Activated CD8-positive, alpha-beta T cell treated with anti-CD3 and anti-CD28 coated beads, Interleukin-2, amount 10 ng/mL, durations not matched to agents 7 days and 5 days (primary cell): Measurements from ENCODE around the gene UGCG. TPM values are rescaled to one million over a fixed set of nuclear protein-coding genes. Genes with fewer than 3 reads are reported as not detected.
A peak's percentile ranks its signal among the peaks of the same experiment; 100 is the strongest.

ENCODE experiments used
- ATAC-seq: fragments of 150-1000 bp; cut with Tn5 transposase; one replicate; pipeline ENCODE4 v1.10.0; 2021; ENCODE audit warnings: moderate library complexity
- CTCF ChIA-PET: fragments of 350-600 bp; sonication (Branson Sonifier 250); formaldehyde crosslinking; loops from one replicate; lab custom pipeline; 2021; ENCODE audit warnings: antibody characterized with exemption; lab: Charles Lee
- POLR2A ChIA-PET: fragments of 350-600 bp; sonication (Branson Sonifier 250); formaldehyde crosslinking; loops from one replicate; lab custom pipeline; 2021; ENCODE audit warnings: antibody characterized with exemption; lab: Charles Lee
- DNase-seq: peaks from one replicate; pipeline ENCODE4 v3.0.0-alpha.2; 2020
- H3K27ac Mint-ChIP-seq: one replicate; pipeline ENCODE4 v1.8.0; 2021; ENCODE audit warnings: mild to moderate bottlenecking, mixed read lengths
- H3K27me3 Mint-ChIP-seq: one replicate; pipeline ENCODE4 v1.8.0; 2021; ENCODE audit warnings: low read depth, mixed read lengths
- H3K36me3 Mint-ChIP-seq: one replicate; pipeline ENCODE4 v1.8.0; 2021; ENCODE audit warnings: low read depth, mixed read lengths
- H3K4me1 Mint-ChIP-seq: one replicate; pipeline ENCODE4 v1.8.0; 2021; ENCODE audit warnings: low read depth, mixed read lengths
- H3K4me3 Mint-ChIP-seq: one replicate; pipeline ENCODE4 v1.8.0; 2021; ENCODE audit warnings: mild to moderate bottlenecking, mixed read lengths
- H3K9me3 Mint-ChIP-seq: one replicate; pipeline ENCODE4 v1.8.0; 2022; ENCODE audit warnings: mixed read lengths; ENCODE audit not compliant: insufficient read depth
- microRNA-seq: library from miRNA; unstranded; fragments of <30 nt; microRNA quantifications from one replicate; pipeline ENCODE4 v1.2.0, GENCODE V29; 2022
- total RNA-seq, 2 experiments: library from RNA; stranded (reverse); gene quantifications; one replicate each; pipeline ENCODE4 v1.2.3, GENCODE V29; 2021

UGCG gene
- total RNA-seq, 2 experiments from 2014 or later: 24.6 to 25.4 TPM

- no peak for DNase-seq
- H3K4me3 Mint-ChIP-seq: no peak overlapping the region
- no peak overlapping the region for H3K27ac Mint-ChIP-seq
- no peaks in the 10 kb centered on the region for H3K9me3 Mint-ChIP-seq
- ChIA-PET CTCF (interaction anchor here (1.0 kb wide), 1 partner anchor 9 kb away, joined by 3 read pairs; no protein-coding TSS in a partner anchor), POLR2A (no interaction called here)
- H3K36me3 Mint-ChIP-seq: no peaks in the 10 kb centered on the region
- H3K27me3 Mint-ChIP-seq: no peaks in the 10 kb centered on the region
- no peak for ATAC-seq
- no peaks in the 10 kb centered on the region for H3K4me1 Mint-ChIP-seq
Observed at GRCh38 chr9:111969622-111970021, 73.0 kb downstream of the UGCG start.

DNA sequence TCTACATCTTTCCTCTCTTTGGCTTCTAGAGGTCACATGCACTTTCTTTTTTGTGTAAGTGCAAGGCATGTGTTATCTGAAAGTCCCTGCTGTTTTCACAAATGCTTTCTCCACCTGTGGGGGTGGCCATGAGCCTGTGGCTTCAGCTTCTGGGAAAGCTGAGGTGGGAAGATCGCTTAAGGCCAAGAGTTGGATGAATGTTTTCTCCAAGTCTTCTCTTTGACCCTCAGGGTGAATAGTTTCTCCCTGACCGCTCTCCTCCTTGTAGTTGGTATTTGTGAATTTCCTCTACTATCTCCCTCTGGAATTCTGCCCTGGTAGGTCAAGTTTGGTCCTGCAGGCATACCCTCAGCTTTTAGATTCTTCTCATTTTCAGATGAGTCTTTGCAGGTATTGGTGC is 74.2 kb downstream of the UGCG start:
- DNase-seq (no peak), ATAC-seq (no peak)
- ChIA-PET CTCF (no interaction called here), POLR2A (no interaction called here)
- Mint-ChIP-seq H3K27ac (no peak overlapping the region), H3K9me3 (no peaks in the 10 kb centered on the region), H3K27me3 (peaks cover 2% of the 10 kb centered on the region), H3K36me3 (no peaks in the 10 kb centered on the region), H3K4me1 (peaks cover 2% of the 10 kb centered on the region), H3K4me3 (no peak overlapping the region)

DNA sequence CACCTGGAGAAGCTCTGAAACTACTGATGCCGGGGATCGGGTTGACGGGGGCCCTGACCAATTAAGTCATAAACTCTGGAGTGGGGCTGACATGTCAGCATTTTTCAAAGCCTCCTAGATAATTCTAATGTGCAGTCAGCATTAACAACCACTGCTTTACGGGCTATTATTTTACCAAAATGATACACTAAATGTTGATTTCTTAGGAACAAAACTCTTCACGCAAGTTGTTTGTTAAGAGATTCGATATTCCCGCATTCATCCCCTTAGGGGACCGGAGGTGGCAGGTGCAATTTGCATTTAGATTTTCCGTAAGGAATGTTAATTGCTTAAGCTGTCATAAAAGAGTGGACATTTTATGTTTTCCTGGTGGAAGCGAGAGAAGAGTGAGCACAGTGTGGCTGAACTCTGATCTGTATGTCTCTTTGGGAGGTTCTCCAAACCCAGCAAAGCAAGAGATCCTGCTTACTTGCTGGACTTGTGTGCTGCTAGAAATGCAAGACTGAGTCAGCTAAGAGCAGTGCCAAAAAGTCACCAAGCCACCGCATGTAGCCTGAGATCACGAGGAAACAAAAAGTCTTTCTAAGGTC is 77.6 kb downstream of the UGCG start:
- ChIA-PET CTCF (no interaction called here), POLR2A (no interaction called here)

DNA sequence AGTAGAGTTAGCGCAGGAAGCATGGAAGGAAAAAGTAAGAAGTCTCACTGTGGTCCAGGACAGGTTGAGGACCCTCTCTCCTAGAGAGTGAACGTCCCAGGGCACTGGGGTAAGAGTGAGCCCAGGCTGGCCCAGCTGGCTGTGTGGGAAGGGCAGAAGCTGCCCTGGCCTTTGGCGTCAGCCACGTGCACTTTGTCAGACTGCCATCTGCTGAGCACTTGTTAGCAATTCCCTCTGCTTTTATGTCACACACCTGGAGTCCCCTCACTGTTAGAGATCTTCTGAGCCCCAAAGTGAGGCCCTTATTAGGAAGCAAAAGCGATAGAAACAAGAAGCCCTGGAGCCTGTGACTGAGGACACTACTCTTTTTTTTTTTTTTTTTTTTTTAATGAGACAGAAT is 79.1 kb downstream of the UGCG start:
- no peaks in the 10 kb centered on the region for H3K9me3 Mint-ChIP-seq
- peaks cover 5% of the 10 kb centered on the region for H3K4me1 Mint-ChIP-seq
- ChIA-PET CTCF (interaction anchor here (0.6 to 1.0 kb wide), 2 partner anchors 46 to 101 kb away, joined by 3 read pairs; no protein-coding TSS in a partner anchor), POLR2A (interaction anchor here (0.6 kb wide), 2 partner anchors 41 to 68 kb away, joined by 3 to 4 read pairs; no protein-coding TSS in a partner anchor)
- ATAC-seq (peak; percentile 51), DNase-seq (no peak)
- H3K4me3 Mint-ChIP-seq: no peak overlapping the region
- H3K27ac Mint-ChIP-seq: no peak overlapping the region
- H3K27me3 Mint-ChIP-seq: peaks cover 4% of the 10 kb centered on the region
- H3K36me3 Mint-ChIP-seq: no peaks in the 10 kb centered on the region

More for the DNA sequence above, 77.6 kb downstream of the UGCG start:
- Mint-ChIP-seq H3K9me3 (no peaks in the 10 kb centered on the region), H3K36me3 (no peaks in the 10 kb centered on the region), H3K4me3 (no peak overlapping the region), H3K4me1 (peaks cover 5% of the 10 kb centered on the region), H3K27ac (no peak overlapping the region), H3K27me3 (peaks cover 2% of the 10 kb centered on the region)
- no peak for ATAC-seq
- no peak for DNase-seq

GRCh38 chr9:111978616-111979015 is 82.0 kb downstream of the UGCG start:
- no peaks in the 10 kb centered on the region for H3K9me3 Mint-ChIP-seq
- no peaks in the 10 kb centered on the region for H3K36me3 Mint-ChIP-seq
- no peak for ATAC-seq
- DNase-seq: no peak
- no peak overlapping the region for H3K4me3 Mint-ChIP-seq
- H3K27ac Mint-ChIP-seq: no peak overlapping the region
- H3K27me3 Mint-ChIP-seq: peaks cover 4% of the 10 kb centered on the region
- ChIA-PET CTCF (no interaction called here), POLR2A (no interaction called here)
- H3K4me1 Mint-ChIP-seq: peaks cover 19% of the 10 kb centered on the region

DNA sequence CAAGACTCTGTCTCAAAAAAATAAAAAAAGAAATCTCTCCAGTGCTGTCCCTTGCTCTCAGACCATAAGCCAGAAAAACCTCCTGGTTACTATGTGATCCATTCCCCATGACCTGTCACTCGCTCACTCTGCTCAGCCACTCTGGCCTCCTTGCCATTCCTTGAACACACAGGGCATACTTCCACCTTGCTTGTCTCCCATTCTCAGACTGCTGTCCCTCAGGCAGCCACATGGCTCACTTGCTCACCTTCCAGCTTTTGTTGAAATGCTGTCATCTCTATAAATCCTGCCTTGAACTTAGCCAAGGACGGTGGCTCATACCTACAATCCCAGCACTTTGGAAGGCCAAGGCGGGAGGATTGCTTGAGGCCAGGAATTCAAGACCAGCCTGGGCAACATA is 82.9 kb downstream of the UGCG start:
- ChIA-PET CTCF (interaction anchor here (0.6 kb wide), 1 partner anchor 96 kb away, joined by 3 read pairs; no protein-coding TSS in a partner anchor), POLR2A (no interaction called here)
- ATAC-seq: no peak
- Mint-ChIP-seq H3K27ac (peak overlapping the region; percentile 2), H3K9me3 (no peaks in the 10 kb centered on the region), H3K4me1 (peaks cover 26% of the 10 kb centered on the region), H3K4me3 (no peak overlapping the region), H3K27me3 (peaks cover 4% of the 10 kb centered on the region), H3K36me3 (no peaks in the 10 kb centered on the region)
- no peak for DNase-seq

DNA sequence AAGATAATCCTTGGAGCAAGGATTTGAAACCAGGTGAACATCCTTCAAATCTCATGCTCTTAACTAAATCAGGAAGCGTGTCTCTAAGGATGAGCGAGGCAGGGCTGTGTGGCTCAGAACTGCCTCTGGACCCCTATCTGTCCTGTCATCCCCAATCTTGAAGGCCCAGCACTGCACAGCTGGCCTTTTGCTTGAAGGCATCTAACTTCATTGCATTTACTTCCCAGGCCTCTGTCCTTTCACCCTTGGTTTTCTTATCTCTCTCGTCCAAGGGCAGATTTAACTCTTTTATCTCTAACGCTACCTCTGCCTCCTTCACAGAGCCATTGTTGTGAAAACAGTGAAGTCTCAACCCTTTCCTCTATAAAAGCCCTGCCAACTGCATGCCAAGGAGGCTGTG is 83.8 kb downstream of the UGCG start:
- peaks cover 33% of the 10 kb centered on the region for H3K4me1 Mint-ChIP-seq
- CTCF ChIA-PET: no interaction called here
- no peaks in the 10 kb centered on the region for H3K9me3 Mint-ChIP-seq
- POLR2A ChIA-PET: no interaction called here
- DNase-seq (no peak), ATAC-seq (no peak)
- no peak overlapping the region for H3K4me3 Mint-ChIP-seq
- H3K36me3 Mint-ChIP-seq: peaks cover 3% of the 10 kb centered on the region
- peaks cover 4% of the 10 kb centered on the region for H3K27me3 Mint-ChIP-seq
- no peak overlapping the region for H3K27ac Mint-ChIP-seq

- peaks cover 2% of the 10 kb centered on the region for H3K27me3 Mint-ChIP-seq
- H3K36me3 Mint-ChIP-seq: peaks cover 6% of the 10 kb centered on the region
- peaks cover 50% of the 10 kb centered on the region for H3K4me1 Mint-ChIP-seq
- peak overlapping the region; percentile 84 for H3K27ac Mint-ChIP-seq
- CTCF ChIA-PET: no interaction called here
- DNase-seq: peak; percentile 35
- ATAC-seq: peak; percentile 52
- no peaks in the 10 kb centered on the region for H3K9me3 Mint-ChIP-seq
- no peak overlapping the region for H3K4me3 Mint-ChIP-seq
- POLR2A ChIA-PET: no interaction called here
Observed at GRCh38 chr9:111983484-111983908, 86.9 kb downstream of the UGCG start.

DNA sequence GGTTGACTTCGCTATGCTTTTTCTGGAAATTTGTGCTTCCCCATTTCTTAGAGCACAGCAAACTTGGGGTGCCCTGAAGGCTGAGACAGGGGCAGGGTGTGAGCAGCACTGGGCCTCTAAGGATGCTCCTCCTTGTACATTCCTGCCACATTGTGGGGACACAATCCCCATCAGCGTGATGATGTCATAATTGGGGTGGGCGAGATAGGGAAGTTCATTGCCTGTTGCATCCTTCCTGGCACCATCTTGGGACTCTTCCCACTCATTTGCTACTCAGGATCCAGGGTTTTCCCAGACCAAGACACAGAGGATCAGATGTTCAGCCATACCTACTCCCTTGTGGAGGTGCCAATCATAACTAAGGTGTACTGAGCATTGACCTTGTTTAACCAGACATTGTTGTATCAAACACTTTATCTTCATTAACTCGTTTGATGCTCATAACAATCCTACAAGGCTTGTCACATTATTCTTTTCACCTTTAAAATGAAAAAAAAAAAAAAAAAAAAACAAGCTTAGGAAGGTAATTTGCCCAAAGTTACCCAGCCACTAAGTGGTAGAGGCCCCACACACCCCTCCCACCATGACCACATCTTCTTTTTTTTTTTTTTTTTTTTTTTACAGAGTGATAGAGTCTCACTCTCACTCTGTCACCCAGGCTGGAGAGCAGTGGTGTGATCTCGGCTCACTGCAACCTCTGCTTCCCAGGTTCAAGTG is 87.6 kb downstream of the UGCG start:
- CTCF ChIA-PET: no interaction called here
- Mint-ChIP-seq H3K27ac (peak overlapping the region; percentile 84), H3K9me3 (peaks cover 4% of the 10 kb centered on the region), H3K36me3 (peaks cover 6% of the 10 kb centered on the region), H3K27me3 (peaks cover 2% of the 10 kb centered on the region), H3K4me3 (no peak overlapping the region), H3K4me1 (peaks cover 50% of the 10 kb centered on the region)
- POLR2A ChIA-PET: no interaction called here
- DNase-seq (no peak), ATAC-seq (no peak)

Small RNA genes within 50 kb of the gene (microRNA-seq; reads per million reads assigned to microRNA genes)
- gene MIR4668: not detected

Other genes with a start within 250 kb of the UGCG start
- 10 to 100 TPM; 21.4 TPM for gene GNG10, start 235.2 kb upstream of the UGCG start, total RNA-seq
- gene SHOC1, start 101.9 kb upstream of the UGCG start, total RNA-seq: not detected